Calu3 (cell line): ENCODE data around the gene MBNL2. TPM values are rescaled to one million over a fixed set of nuclear protein-coding genes. Genes with fewer than 3 reads are reported as not detected.
A peak's percentile ranks its signal among the peaks of the same experiment; 100 is the strongest.

Source experiments
- BruUV-seq: library from RNA; stranded (reverse); fragments of 400-500 nt; replicated peaks from 2 replicates; lab custom pipeline; 2021; lab: Mats Ljungman, UMichigan
- CTCF ChIA-PET: fragments of 300-600 bp; sonication (Branson Sonifier 250); formaldehyde crosslinking; loops from one replicate; lab custom pipeline; 2022; ENCODE audit warnings: antibody characterized with exemption; lab: Charles Lee
- DNase-seq: peaks from one replicate; pipeline ENCODE4 v3.0.0; 2022
- H3K27ac Mint-ChIP-seq: one replicate; pipeline ENCODE4 v1.8.0; 2022; ENCODE audit warnings: mixed read lengths; ENCODE audit not compliant: unreplicated experiment
- H3K27me3 Mint-ChIP-seq: one replicate; pipeline ENCODE4 v1.8.0; 2022; ENCODE audit warnings: mixed read lengths; ENCODE audit not compliant: unreplicated experiment
- H3K36me3 Mint-ChIP-seq: one replicate; pipeline ENCODE4 v1.8.0; 2022; ENCODE audit warnings: mild to moderate bottlenecking, moderate library complexity, mixed read lengths; ENCODE audit not compliant: insufficient read depth, unreplicated experiment
- H3K4me1 Mint-ChIP-seq: one replicate; pipeline ENCODE4 v1.8.0; 2022; ENCODE audit warnings: mild to moderate bottlenecking, low read depth, mixed read lengths; ENCODE audit not compliant: unreplicated experiment
- H3K4me3 Mint-ChIP-seq: one replicate; pipeline ENCODE4 v1.8.0; 2022; ENCODE audit warnings: mild to moderate bottlenecking, low read depth, moderate library complexity, mixed read lengths; ENCODE audit not compliant: unreplicated experiment
- H3K9me3 Mint-ChIP-seq: one replicate; pipeline ENCODE4 v1.8.0; 2022; ENCODE audit warnings: low read depth, mixed read lengths; ENCODE audit not compliant: unreplicated experiment
- CTCF ChIP-seq: fragments of 200-600 bp; IDR thresholded peaks from one replicate; pipeline ENCODE4 v1.8.0; 2022; ENCODE audit warnings: antibody characterized with exemption; ENCODE audit not compliant: unreplicated experiment
- intact Hi-C: fragments of 100-400 bp; cut with micrococcal nuclease; formaldehyde crosslinking; loops from one replicate; pipeline ENCODE4 v1.10.0; 2022; ENCODE audit not compliant: unreplicated experiment
- total RNA-seq: library from RNA; stranded (reverse); gene quantifications from 2 replicates; pipeline ENCODE4 v1.2.3, GENCODE V29; 2022

Gene MBNL2
- total RNA-seq, 1 experiment from 2014 or later, result 37.1 TPM

GRCh38 chr13:97257228-97257755 lies 35.2 kb downstream of the MBNL2 start:
- Mint-ChIP-seq H3K27ac (peak overlapping the region; percentile 96), H3K4me3 (peak overlapping the region; percentile 24), H3K36me3 (peaks cover 33% of the 10 kb centered on the region), H3K27me3 (no peaks in the 10 kb centered on the region), H3K4me1 (peaks cover 30% of the 10 kb centered on the region), H3K9me3 (no peaks in the 10 kb centered on the region)
- intact Hi-C loops, result loop anchor here (2.0 to 5.0 kb wide), 2 partner anchors 35 to 88 kb away; partner anchors contain the start of gene MBNL2
- no peak for TF ChIP-seq CTCF
- CTCF ChIA-PET, result no interaction called here
- no peak for DNase-seq
- BruUV-seq, result no TSS peak

- Mint-ChIP-seq H3K27me3 (no peaks in the 10 kb centered on the region), H3K9me3 (no peaks in the 10 kb centered on the region), H3K4me1 (peaks cover 38% of the 10 kb centered on the region), H3K27ac (peak overlapping the region; percentile 96), H3K4me3 (peak overlapping the region; percentile 24), H3K36me3 (peaks cover 39% of the 10 kb centered on the region)
- no TSS peak for BruUV-seq
- CTCF ChIA-PET, result no interaction called here
- TF ChIP-seq CTCF, result no peak
- peak; percentile 54 for DNase-seq
- intact Hi-C loops, result loop anchor here (2.0 to 5.0 kb wide), 2 partner anchors 36 to 87 kb away; partner anchors contain the start of gene MBNL2
Observed at GRCh38 chr13:97257800-97258799, 36.0 kb downstream of the MBNL2 start.

- Mint-ChIP-seq H3K4me1 (peaks cover 40% of the 10 kb centered on the region), H3K27ac (peak overlapping the region; percentile 96), H3K9me3 (no peaks in the 10 kb centered on the region), H3K36me3 (peaks cover 40% of the 10 kb centered on the region), H3K4me3 (no peak overlapping the region), H3K27me3 (no peaks in the 10 kb centered on the region)
- no peak for TF ChIP-seq CTCF
- intact Hi-C loops, result loop anchor here (5.0 kb wide), 1 partner anchor 36 kb away; the partner anchor contains the start of gene MBNL2
- CTCF ChIA-PET, result no interaction called here
- no peak for DNase-seq
- no TSS peak for BruUV-seq
Observed at GRCh38 chr13:97258801-97259200, 36.7 kb downstream of the MBNL2 start.

GRCh38 chr13:97259410-97259797 lies 37.3 kb downstream of the MBNL2 start:
- Mint-ChIP-seq H3K9me3 (no peaks in the 10 kb centered on the region), H3K4me3 (no peak overlapping the region), H3K4me1 (peaks cover 40% of the 10 kb centered on the region), H3K27ac (peak overlapping the region; percentile 96), H3K27me3 (no peaks in the 10 kb centered on the region), H3K36me3 (peaks cover 40% of the 10 kb centered on the region)
- no peak for TF ChIP-seq CTCF
- DNase-seq, result no peak
- intact Hi-C loops, result loop anchor here (5.0 kb wide), 1 partner anchor 37 kb away; the partner anchor contains the start of gene MBNL2
- CTCF ChIA-PET, result no interaction called here
- no TSS peak for BruUV-seq
